Right atrium auricular region (tissue), 2 donors: Measurements from ENCODE around the gene TMEM38A. TPM values are rescaled to one million over a fixed set of nuclear protein-coding genes. Genes with fewer than 3 reads are reported as not detected.

Experiments used
- DNase-seq: peaks from one replicate; pipeline ENCODE4 v3.0.0-alpha.2; 2019; ENCODE audit warnings: low spot score
- H3K27ac ChIP-seq, 2 donors: fragments of 200-600 bp; sonication (generic); 1 replicate in 1 of 2; 2 replicates in 1 of 2; pipeline ENCODE4 v1.5.1; 2016 to 2019
- H3K27me3 ChIP-seq, 2 donors: fragments of 200-600 bp; sonication (generic); one replicate each; pipeline versions ENCODE4 v1.5.1 to v1.6.0; 2017 to 2019
- H3K36me3 ChIP-seq: fragments of 200-600 bp; sonication (generic); one replicate; pipeline ENCODE4 v1.5.1; 2016
- H3K4me1 ChIP-seq, 2 donors: fragments of 200-600 bp; sonication (generic); one replicate each; pipeline versions ENCODE4 v1.5.1 to v1.6.0; 2017 to 2019
- H3K4me3 ChIP-seq, 2 donors: fragments of 200-600 bp; sonication (generic); 1 replicate in 1 of 2; 2 replicates in 1 of 2; pipeline ENCODE4 v1.5.1; 2017 to 2019; ENCODE audit warnings: mild to moderate bottlenecking in 1 of 2, moderate library complexity in 1 of 2
- H3K9me3 ChIP-seq, 2 donors: fragments of 200-600 bp; sonication (generic); one replicate each; pipeline ENCODE4 v1.5.1; 2019
- total RNA-seq, 2 donors: library from RNA; depleted of rRNA; stranded (reverse); fragments of >200 nt; gene quantifications; one replicate each; pipeline ENCODE4 v1.1.0, GENCODE V29; 2016
- TF ChIP-seq, protein P1 (sequence below), 2 donors: fragments of 200-600 bp; sonication (generic); IDR thresholded peaks; one replicate each; pipeline ENCODE4 v1.5.1; 2019; ENCODE audit warnings: antibody characterized with exemption in 2 of 2

The TMEM38A gene
- total RNA-seq, 2 donors from 2014 or later = 12.1 to 14.5 TPM

DNA sequence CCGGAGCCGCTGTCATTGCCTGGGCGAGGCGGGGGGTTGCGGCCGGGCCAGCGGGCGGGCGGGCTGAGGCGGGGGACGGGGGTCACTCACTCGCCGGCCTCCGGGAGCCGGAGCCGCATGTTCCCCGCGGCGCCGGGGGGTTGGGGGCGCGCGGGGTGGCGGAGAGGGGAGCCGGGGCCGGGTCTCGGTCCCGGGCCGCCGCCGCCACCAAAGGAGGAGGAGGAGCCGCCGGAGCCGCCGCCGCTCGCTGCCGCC, 33.1 kb upstream of the TMEM38A start:
- H3K27me3 ChIP-seq = no peaks in the 10 kb centered on the region
- no peak for DNase-seq
- peaks cover 0 to 50% of the 10 kb centered on the region in 2 donors for H3K4me1 ChIP-seq
- peak overlapping the region; percentile 75 to 91 for H3K4me3 ChIP-seq
- no peaks in the 10 kb centered on the region for H3K9me3 ChIP-seq
- no peaks in the 10 kb centered on the region for H3K36me3 ChIP-seq
- H3K27ac ChIP-seq = peak overlapping the region; percentile 84 to 100
- TF ChIP-seq, protein P1, sequence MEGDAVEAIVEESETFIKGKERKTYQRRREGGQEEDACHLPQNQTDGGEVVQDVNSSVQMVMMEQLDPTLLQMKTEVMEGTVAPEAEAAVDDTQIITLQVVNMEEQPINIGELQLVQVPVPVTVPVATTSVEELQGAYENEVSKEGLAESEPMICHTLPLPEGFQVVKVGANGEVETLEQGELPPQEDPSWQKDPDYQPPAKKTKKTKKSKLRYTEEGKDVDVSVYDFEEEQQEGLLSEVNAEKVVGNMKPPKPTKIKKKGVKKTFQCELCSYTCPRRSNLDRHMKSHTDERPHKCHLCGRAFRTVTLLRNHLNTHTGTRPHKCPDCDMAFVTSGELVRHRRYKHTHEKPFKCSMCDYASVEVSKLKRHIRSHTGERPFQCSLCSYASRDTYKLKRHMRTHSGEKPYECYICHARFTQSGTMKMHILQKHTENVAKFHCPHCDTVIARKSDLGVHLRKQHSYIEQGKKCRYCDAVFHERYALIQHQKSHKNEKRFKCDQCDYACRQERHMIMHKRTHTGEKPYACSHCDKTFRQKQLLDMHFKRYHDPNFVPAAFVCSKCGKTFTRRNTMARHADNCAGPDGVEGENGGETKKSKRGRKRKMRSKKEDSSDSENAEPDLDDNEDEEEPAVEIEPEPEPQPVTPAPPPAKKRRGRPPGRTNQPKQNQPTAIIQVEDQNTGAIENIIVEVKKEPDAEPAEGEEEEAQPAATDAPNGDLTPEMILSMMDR (IDR thresholded peaks at IDR 0.05) = no peak

GRCh38 chr19:16628183-16628983, 32.6 kb upstream of the TMEM38A start, which contains the start of gene MED26:
MED26 (minus strand) TSS chr19:16628204; CDS start chr19:16627943, 261 bp downstream.
- Histone ChIP-seq H3K36me3 (no peaks in the 10 kb centered on the region), H3K4me1 (peaks cover 0 to 48% of the 10 kb centered on the region in 2 donors)
- DNase-seq = peak; percentile 95

DNA sequence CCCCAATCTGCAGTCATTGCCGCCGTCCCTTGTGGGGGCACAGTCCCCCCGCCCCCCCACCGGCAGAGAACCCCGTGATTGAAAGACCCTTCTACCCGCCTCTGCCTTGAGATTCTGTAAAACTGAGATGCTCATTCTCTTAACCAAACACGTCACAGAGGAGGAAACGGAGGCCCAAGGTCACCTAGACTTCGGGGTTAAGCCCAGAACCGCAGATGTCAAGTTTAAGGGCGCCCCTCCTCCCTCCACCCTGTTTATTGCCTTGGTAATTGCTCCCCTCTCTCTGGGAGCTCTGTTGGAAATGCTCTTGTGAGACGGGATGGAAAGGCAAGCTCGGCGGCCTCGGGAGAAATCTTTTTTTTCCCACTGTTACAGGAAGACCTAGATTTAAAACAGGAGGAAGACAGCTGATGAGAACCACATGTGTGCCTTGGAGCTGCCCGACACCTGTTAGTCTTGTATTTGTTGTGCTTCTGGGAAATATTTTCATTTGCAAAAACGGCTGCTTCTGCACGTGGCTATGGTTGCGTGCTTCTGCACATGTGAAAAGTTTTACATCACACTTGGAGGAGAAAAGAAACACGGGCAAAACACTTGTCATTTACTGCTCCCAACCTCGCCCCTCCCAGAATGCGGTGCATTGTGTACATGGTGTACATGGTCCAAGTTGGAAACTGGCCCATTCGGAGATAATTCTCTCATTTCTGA, 31.8 kb upstream of the TMEM38A start:
- Histone ChIP-seq H3K9me3 (no peaks in the 10 kb centered on the region), H3K4me1 (peaks cover 0 to 48% of the 10 kb centered on the region in 2 donors), H3K4me3 (peak overlapping the region; percentile 75 to 94), H3K27ac (peak overlapping the region; percentile 99 to 100), H3K27me3 (no peaks in the 10 kb centered on the region), H3K36me3 (no peaks in the 10 kb centered on the region)
- TF ChIP-seq, protein P1 (IDR thresholded peaks at IDR 0.05) = no peak
- DNase-seq = no peak

More at GRCh38 chr19:16628183-16628983, 32.6 kb upstream of the TMEM38A start, which contains the start of gene MED26:
- no peaks in the 10 kb centered on the region for H3K27me3 ChIP-seq
- H3K4me3 ChIP-seq = peak within 1 kb of the TSS; percentile 75 to 94
- no peaks in the 10 kb centered on the region for H3K9me3 ChIP-seq
- peak within 1 kb of the TSS; percentile 99 to 100 for H3K27ac ChIP-seq
- TF ChIP-seq, protein P1 (IDR thresholded peaks at IDR 0.05) = peak in 1 of 2 donors; percentile 34

DNA sequence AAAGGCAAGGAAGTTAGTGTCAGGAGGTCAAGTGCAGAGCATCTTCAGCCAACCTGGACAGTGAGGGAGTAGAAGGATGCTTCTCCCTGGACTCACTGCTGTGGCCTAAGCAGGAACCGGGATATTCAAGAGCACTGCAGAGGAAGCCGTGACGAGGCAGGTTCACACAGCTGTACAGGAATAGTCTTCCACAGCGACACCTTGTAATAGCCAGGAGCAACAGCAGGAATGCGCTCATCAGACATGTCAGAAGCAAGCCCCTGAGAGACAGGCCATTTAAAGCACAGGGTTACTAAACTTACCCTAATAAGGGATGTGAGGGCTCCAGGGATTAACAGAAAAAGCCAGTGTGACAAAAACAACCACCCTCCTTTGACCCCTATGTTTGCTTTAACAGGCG, 29.5 kb upstream of the TMEM38A start:
- peaks cover 0 to 25% of the 10 kb centered on the region in 2 donors for H3K4me1 ChIP-seq
- no peak overlapping the region for H3K4me3 ChIP-seq
- H3K27ac ChIP-seq = no peak overlapping the region
- no peaks in the 10 kb centered on the region for H3K9me3 ChIP-seq
- TF ChIP-seq, protein P1 (IDR thresholded peaks at IDR 0.05) = no peak
- H3K27me3 ChIP-seq = no peaks in the 10 kb centered on the region
- H3K36me3 ChIP-seq = no peaks in the 10 kb centered on the region
- DNase-seq = no peak

DNA sequence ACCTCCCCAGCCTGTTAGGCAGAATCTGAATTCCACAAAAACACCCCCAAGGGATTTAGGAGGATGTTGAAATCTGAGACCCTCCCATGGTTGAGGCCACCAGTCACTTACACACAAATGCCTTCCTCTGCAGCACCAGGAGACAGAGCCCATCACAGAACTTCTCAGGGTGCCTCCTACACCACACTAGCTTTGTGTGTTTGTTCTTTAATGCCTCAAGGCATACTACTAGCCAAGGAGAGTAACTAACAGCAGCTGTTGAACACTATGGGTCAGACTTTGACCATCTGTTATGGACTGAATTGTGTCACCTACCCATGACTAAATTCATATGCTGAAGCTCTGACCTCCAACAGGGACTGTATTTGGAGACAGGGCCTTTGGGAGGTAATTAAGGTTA, 23.4 kb upstream of the TMEM38A start:
- H3K27me3 ChIP-seq = no peaks in the 10 kb centered on the region
- TF ChIP-seq, protein P1 (IDR thresholded peaks at IDR 0.05) = no peak
- H3K4me1 ChIP-seq = no peaks in the 10 kb centered on the region
- no peak for DNase-seq
- H3K27ac ChIP-seq = no peak overlapping the region
- H3K4me3 ChIP-seq = no peak overlapping the region
- peaks cover 25% of the 10 kb centered on the region for H3K36me3 ChIP-seq
- no peaks in the 10 kb centered on the region for H3K9me3 ChIP-seq
